Measurements from ENCODE around the gene ACCS. TPM values are rescaled to one million over a fixed set of nuclear protein-coding genes. Genes with fewer than 3 reads are reported as not detected.

ACCS gene
- total RNA-seq, 1 donor from 2014 or later: 38.8 TPM

DNA sequence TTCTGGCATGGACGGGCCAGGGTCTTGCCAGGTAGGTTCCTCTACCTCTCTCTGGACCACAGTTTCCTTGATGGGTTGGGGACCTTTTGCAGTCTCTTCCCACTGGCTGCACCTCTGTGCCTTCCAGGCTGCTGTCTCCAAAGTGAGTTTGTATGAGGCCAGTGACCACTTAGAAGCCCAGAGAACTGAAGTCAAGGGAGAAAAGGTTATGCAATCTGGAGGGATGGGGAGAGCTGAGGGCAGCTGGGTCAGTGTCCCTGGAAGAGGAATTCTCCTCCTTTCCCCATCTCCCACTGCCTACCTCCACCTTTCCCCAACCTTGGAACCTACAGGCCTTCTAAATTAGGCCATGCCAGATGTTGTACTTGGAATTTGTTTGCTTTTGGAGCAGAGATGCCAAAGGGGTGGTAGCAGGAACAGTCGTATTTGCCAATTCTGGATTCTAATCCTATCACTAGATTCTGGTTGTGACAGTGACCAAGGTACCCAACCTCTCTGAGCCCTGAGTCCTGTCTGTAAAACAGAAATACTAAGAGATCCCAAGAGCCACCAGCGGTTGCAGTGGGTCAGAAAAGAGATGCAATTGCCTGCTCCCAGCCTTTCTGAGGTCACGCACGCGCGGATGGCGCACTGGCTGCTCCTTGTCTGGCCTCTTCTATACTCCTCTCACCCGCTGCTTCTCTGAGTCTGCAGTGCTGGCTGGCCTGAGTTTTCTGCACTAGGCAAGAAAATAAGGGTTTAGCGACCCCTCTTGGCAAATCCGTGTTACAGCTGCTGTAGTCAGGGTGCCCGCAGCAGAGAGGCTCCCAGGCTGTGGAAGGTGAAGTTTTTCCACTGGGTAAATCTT lies 29.0 kb upstream of the ACCS start:
- H3K27me3 Mint-ChIP-seq (ENCODE audit: unreplicated experiment): peaks cover 5% of the 10 kb centered on the region
- peaks cover 3% of the 10 kb centered on the region for H3K36me3 Mint-ChIP-seq (ENCODE audit: low read depth, unreplicated experiment)
- no peaks in the 10 kb centered on the region for H3K4me1 Mint-ChIP-seq (ENCODE audit: unreplicated experiment)
- H3K4me3 Mint-ChIP-seq (ENCODE audit: unreplicated experiment): no peak overlapping the region
- H3K9me3 Mint-ChIP-seq (ENCODE audit: unreplicated experiment): peaks cover 3% of the 10 kb centered on the region
- TF ChIP-seq, protein P1, sequence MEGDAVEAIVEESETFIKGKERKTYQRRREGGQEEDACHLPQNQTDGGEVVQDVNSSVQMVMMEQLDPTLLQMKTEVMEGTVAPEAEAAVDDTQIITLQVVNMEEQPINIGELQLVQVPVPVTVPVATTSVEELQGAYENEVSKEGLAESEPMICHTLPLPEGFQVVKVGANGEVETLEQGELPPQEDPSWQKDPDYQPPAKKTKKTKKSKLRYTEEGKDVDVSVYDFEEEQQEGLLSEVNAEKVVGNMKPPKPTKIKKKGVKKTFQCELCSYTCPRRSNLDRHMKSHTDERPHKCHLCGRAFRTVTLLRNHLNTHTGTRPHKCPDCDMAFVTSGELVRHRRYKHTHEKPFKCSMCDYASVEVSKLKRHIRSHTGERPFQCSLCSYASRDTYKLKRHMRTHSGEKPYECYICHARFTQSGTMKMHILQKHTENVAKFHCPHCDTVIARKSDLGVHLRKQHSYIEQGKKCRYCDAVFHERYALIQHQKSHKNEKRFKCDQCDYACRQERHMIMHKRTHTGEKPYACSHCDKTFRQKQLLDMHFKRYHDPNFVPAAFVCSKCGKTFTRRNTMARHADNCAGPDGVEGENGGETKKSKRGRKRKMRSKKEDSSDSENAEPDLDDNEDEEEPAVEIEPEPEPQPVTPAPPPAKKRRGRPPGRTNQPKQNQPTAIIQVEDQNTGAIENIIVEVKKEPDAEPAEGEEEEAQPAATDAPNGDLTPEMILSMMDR (IDR thresholded peaks at IDR 0.05; ENCODE audit: unreplicated experiment): peak; percentile 74
- DNase-seq (ENCODE audit: low spot score): peak; percentile 72
- no peak overlapping the region for H3K27ac Mint-ChIP-seq (ENCODE audit: unreplicated experiment)

DNA sequence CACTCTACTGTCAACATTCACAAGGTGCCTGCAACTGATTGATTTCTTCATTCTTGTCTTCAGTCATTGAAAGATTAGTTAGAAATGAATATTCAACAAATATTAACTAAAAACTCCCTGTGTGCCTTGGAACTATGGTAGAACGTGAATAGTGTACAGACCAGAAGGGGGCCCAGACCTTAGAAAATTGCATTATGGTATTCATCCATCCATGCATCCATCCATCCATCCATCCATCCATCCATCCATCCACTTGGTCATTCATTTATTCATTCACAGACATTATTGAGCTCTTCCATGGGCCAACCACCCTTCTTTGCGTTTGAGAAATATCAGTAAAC lies 28.4 kb upstream of the ACCS start:
- no peaks in the 10 kb centered on the region for H3K4me1 Mint-ChIP-seq (ENCODE audit: unreplicated experiment)
- peaks cover 5% of the 10 kb centered on the region for H3K27me3 Mint-ChIP-seq (ENCODE audit: unreplicated experiment)
- no peak for DNase-seq (ENCODE audit: low spot score)
- H3K36me3 Mint-ChIP-seq (ENCODE audit: low read depth, unreplicated experiment): peaks cover 3% of the 10 kb centered on the region
- H3K4me3 Mint-ChIP-seq (ENCODE audit: unreplicated experiment): no peak overlapping the region
- H3K9me3 Mint-ChIP-seq (ENCODE audit: unreplicated experiment): peaks cover 3% of the 10 kb centered on the region
- TF ChIP-seq, protein P1 (IDR thresholded peaks at IDR 0.05; ENCODE audit: unreplicated experiment): no peak
- no peak overlapping the region for H3K27ac Mint-ChIP-seq (ENCODE audit: unreplicated experiment)

DNA sequence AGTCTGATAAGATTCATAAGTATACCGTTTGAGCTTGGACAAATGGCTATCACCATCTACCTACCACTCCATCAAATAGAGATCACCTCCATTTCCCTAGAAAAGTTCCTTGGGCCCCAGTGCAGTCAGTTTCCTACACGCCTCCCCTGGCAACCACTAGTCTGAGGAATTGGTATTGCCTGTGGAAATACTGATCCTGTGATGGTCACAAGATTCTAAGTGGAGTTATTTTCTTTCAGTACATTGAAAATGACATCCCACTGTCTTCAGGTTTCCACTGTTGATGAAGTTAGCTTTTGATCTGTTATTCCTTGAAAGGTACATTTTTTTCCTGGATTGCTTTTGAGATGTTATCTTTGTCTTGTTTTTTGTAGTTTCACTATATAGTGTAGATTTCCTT lies 22.9 kb upstream of the ACCS start:
- no peak for DNase-seq (ENCODE audit: low spot score)
- H3K4me3 Mint-ChIP-seq (ENCODE audit: unreplicated experiment): no peak overlapping the region
- no peaks in the 10 kb centered on the region for H3K36me3 Mint-ChIP-seq (ENCODE audit: low read depth, unreplicated experiment)
- TF ChIP-seq, protein P1 (IDR thresholded peaks at IDR 0.05; ENCODE audit: unreplicated experiment): no peak
- H3K27ac Mint-ChIP-seq (ENCODE audit: unreplicated experiment): no peak overlapping the region
- peaks cover 2% of the 10 kb centered on the region for H3K27me3 Mint-ChIP-seq (ENCODE audit: unreplicated experiment)
- H3K9me3 Mint-ChIP-seq (ENCODE audit: unreplicated experiment): peaks cover 3% of the 10 kb centered on the region
- no peaks in the 10 kb centered on the region for H3K4me1 Mint-ChIP-seq (ENCODE audit: unreplicated experiment)

DNA sequence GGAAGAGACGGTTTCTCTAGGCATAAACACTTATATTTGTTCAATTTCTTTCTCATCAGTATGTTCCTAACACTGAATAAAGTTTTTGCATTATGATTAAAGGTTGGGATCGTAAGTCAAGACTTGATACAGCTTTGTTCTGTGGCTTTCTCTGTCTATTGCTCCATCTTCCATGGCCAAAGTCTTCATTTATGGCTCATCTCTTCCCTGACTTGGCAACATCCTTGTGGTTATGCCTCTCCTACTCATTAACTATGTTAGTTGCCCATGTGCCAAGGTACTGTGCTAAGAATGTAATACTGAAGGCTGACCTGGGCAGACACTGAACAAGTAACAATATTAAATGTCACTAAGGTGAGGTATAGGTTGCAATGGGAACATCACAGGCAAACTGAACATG lies 19.9 kb upstream of the ACCS start:
- H3K4me1 Mint-ChIP-seq (ENCODE audit: unreplicated experiment): no peaks in the 10 kb centered on the region
- peaks cover 3% of the 10 kb centered on the region for H3K27me3 Mint-ChIP-seq (ENCODE audit: unreplicated experiment)
- H3K36me3 Mint-ChIP-seq (ENCODE audit: low read depth, unreplicated experiment): no peaks in the 10 kb centered on the region
- no peak for DNase-seq (ENCODE audit: low spot score)
- TF ChIP-seq, protein P1 (IDR thresholded peaks at IDR 0.05; ENCODE audit: unreplicated experiment): no peak
- H3K27ac Mint-ChIP-seq (ENCODE audit: unreplicated experiment): no peak overlapping the region
- no peak overlapping the region for H3K4me3 Mint-ChIP-seq (ENCODE audit: unreplicated experiment)
- H3K9me3 Mint-ChIP-seq (ENCODE audit: unreplicated experiment): peaks cover 3% of the 10 kb centered on the region

DNA sequence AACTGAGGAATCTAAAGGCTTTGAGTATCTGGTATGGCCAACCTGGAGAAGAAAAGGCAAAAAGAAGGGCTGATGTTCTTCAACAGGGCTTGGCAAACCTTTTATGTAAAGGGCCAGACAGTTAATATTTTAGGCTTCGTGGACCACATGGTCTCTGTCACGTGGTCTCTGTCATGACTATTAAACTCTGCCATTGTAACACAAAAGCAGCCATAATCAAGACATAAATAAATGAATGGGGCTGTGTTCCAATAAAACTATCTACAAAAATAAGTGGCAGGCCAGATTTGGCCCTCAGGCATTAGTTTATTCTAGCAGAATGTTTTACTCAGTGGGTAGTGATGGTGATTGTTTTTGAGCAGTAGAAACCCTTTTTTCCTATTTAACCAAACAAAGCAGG lies 18.8 kb upstream of the ACCS start:
- no peak for DNase-seq (ENCODE audit: low spot score)
- H3K9me3 Mint-ChIP-seq (ENCODE audit: unreplicated experiment): no peaks in the 10 kb centered on the region
- no peaks in the 10 kb centered on the region for H3K4me1 Mint-ChIP-seq (ENCODE audit: unreplicated experiment)
- H3K27me3 Mint-ChIP-seq (ENCODE audit: unreplicated experiment): peaks cover 3% of the 10 kb centered on the region
- H3K4me3 Mint-ChIP-seq (ENCODE audit: unreplicated experiment): no peak overlapping the region
- no peaks in the 10 kb centered on the region for H3K36me3 Mint-ChIP-seq (ENCODE audit: low read depth, unreplicated experiment)
- TF ChIP-seq, protein P1 (IDR thresholded peaks at IDR 0.05; ENCODE audit: unreplicated experiment): no peak
- no peak overlapping the region for H3K27ac Mint-ChIP-seq (ENCODE audit: unreplicated experiment)
